Activated T-cell treated with anti-CD3 and anti-CD28 coated beads, Interleukin-2, amount 50 U/mL, for 1 hour (primary cell): Measurements from ENCODE around the gene CRADD.
"Not testable (repeated sequence)": the region's sequence is repeated elsewhere in the genome, so short reads cannot be mapped to it uniquely, and the experiment has no call there.

Source experiments
- DNase-seq: peaks from one replicate; pipeline ENCODE4 v3.0.0-alpha.2; 2020

Gene CRADD

GRCh38 chr12:93762059-93762719 lies 85.0 kb downstream of the CRADD start:
- DNase-seq = no peak

GRCh38 chr12:93762912-93763553 lies 85.9 kb downstream of the CRADD start:
- no peak for DNase-seq

- no peak for DNase-seq
These were observed 86.6 kb downstream of the CRADD start for GRCh38 chr12:93763746-93764147.

GRCh38 chr12:93766371-93766770 lies 89.2 kb downstream of the CRADD start:
- DNase-seq = no peak

- DNase-seq = no peak
These were observed 89.8 kb downstream of the CRADD start for GRCh38 chr12:93766796-93767523.

- DNase-seq = no peak
These were observed 90.3 kb downstream of the CRADD start for GRCh38 chr12:93767524-93767863.

- no peak for DNase-seq
These were observed 95.0 kb downstream of the CRADD start for GRCh38 chr12:93772003-93772700.

- no peak for DNase-seq
These were observed 96.1 kb downstream of the CRADD start for GRCh38 chr12:93773122-93773871.

- no peak for DNase-seq
These were observed 99.4 kb downstream of the CRADD start for GRCh38 chr12:93776581-93777018.

GRCh38 chr12:93777254-93777653 lies 100.1 kb downstream of the CRADD start:
- no peak for DNase-seq

- no peak for DNase-seq
These were observed 101.1 kb downstream of the CRADD start for GRCh38 chr12:93778306-93778705.

- DNase-seq = no peak
These were observed 101.6 kb downstream of the CRADD start for GRCh38 chr12:93778766-93779165.

- DNase-seq = no peak
These were observed 103.0 kb downstream of the CRADD start for GRCh38 chr12:93780101-93780641.

- DNase-seq = not testable (repeated sequence)
These were observed 103.7 kb downstream of the CRADD start for GRCh38 chr12:93780886-93781285.

- DNase-seq = not testable (repeated sequence)
These were observed 104.8 kb downstream of the CRADD start for GRCh38 chr12:93781961-93782360.

- no peak for DNase-seq
These were observed 105.7 kb downstream of the CRADD start for GRCh38 chr12:93782853-93783252.

GRCh38 chr12:93783832-93784231 lies 106.7 kb downstream of the CRADD start:
- DNase-seq = peak; percentile 44

- DNase-seq = peak; percentile 19
These were observed 107.3 kb downstream of the CRADD start for GRCh38 chr12:93784339-93785086.

GRCh38 chr12:93785249-93786010 lies 108.3 kb downstream of the CRADD start:
- peak; percentile 30 for DNase-seq

- no peak for DNase-seq
These were observed 109.7 kb downstream of the CRADD start for GRCh38 chr12:93786656-93787397.
